ENCODE measurements around the gene C19orf85. TPM values are rescaled to one million over a fixed set of nuclear protein-coding genes. Genes with fewer than 3 reads are reported as not detected.

The C19orf85 gene
- total RNA-seq, 1 donor from 2014 or later, result not detected

- H3K4me1 ChIP-seq (ENCODE audit: control insufficient read depth in 3 of 3, insufficient read depth in 3 of 3, low read length in 3 of 3), result peaks cover 18 to 33% (median 33%) of the 10 kb centered on the region in 3 donors
- H3K9me3 ChIP-seq (ENCODE audit: control insufficient read depth in 3 of 3, low read length in 3 of 3), result no peaks in the 10 kb centered on the region
- no peak overlapping the region for H3K27ac ChIP-seq (ENCODE audit: low read depth, low read length)
- no peaks in the 10 kb centered on the region for H3K36me3 ChIP-seq (ENCODE audit: control insufficient read depth in 3 of 3, insufficient read depth in 3 of 3, low read length in 3 of 3)
- no peak overlapping the region for H3K4me3 ChIP-seq (ENCODE audit: low read length in 3 of 3)
- no peak overlapping the region for H3K9ac ChIP-seq (ENCODE audit: low read depth in 1 of 3, low read length in 3 of 3)
- H3K27me3 ChIP-seq (ENCODE audit: control insufficient read depth in 3 of 3, insufficient read depth in 3 of 3, low read length in 3 of 3), result peaks cover 9 to 45% (median 30%) of the 10 kb centered on the region in 3 donors
Observed at GRCh38 chr19:55490478-55491432, 26.2 kb upstream of the C19orf85 start.

- no peak overlapping the region for H3K27ac ChIP-seq (ENCODE audit: low read depth, low read length)
- no peaks in the 10 kb centered on the region for H3K9me3 ChIP-seq (ENCODE audit: control insufficient read depth in 3 of 3, low read length in 3 of 3)
- peaks cover 9 to 51% (median 31%) of the 10 kb centered on the region in 3 donors for H3K27me3 ChIP-seq (ENCODE audit: control insufficient read depth in 3 of 3, insufficient read depth in 3 of 3, low read length in 3 of 3)
- no peak overlapping the region for H3K4me3 ChIP-seq (ENCODE audit: low read length in 3 of 3)
- H3K36me3 ChIP-seq (ENCODE audit: control insufficient read depth in 3 of 3, insufficient read depth in 3 of 3, low read length in 3 of 3), result no peaks in the 10 kb centered on the region
- peak overlapping the region in 1 of 3 donors; percentile 45 for H3K9ac ChIP-seq (ENCODE audit: low read depth in 1 of 3, low read length in 3 of 3)
- peaks cover 24 to 40% (median 40%) of the 10 kb centered on the region in 3 donors for H3K4me1 ChIP-seq (ENCODE audit: control insufficient read depth in 3 of 3, insufficient read depth in 3 of 3, low read length in 3 of 3)
Observed at GRCh38 chr19:55489711-55490477, 25.3 kb upstream of the C19orf85 start.

- peak overlapping the region; percentile 54 for H3K27ac ChIP-seq (ENCODE audit: low read depth, low read length)
- H3K4me1 ChIP-seq (ENCODE audit: control insufficient read depth in 3 of 3, insufficient read depth in 3 of 3, low read length in 3 of 3), result peaks cover 30 to 43% (median 41%) of the 10 kb centered on the region in 3 donors
- H3K36me3 ChIP-seq (ENCODE audit: control insufficient read depth in 3 of 3, insufficient read depth in 3 of 3, low read length in 3 of 3), result no peaks in the 10 kb centered on the region
- peaks cover 8 to 50% (median 26%) of the 10 kb centered on the region in 3 donors for H3K27me3 ChIP-seq (ENCODE audit: control insufficient read depth in 3 of 3, insufficient read depth in 3 of 3, low read length in 3 of 3)
- no peaks in the 10 kb centered on the region for H3K9me3 ChIP-seq (ENCODE audit: control insufficient read depth in 3 of 3, low read length in 3 of 3)
- peak overlapping the region in 1 of 3 donors; percentile 45 for H3K9ac ChIP-seq (ENCODE audit: low read depth in 1 of 3, low read length in 3 of 3)
- no peak overlapping the region for H3K4me3 ChIP-seq (ENCODE audit: low read length in 3 of 3)
Observed at GRCh38 chr19:55488986-55489710, 24.6 kb upstream of the C19orf85 start.

- Histone ChIP-seq H3K9me3 (ENCODE audit: control insufficient read depth in 3 of 3, low read length in 3 of 3) (no peaks in the 10 kb centered on the region), H3K4me3 (ENCODE audit: low read length in 3 of 3) (peak within 1 kb of the TSS in 2 of 3 donors; percentile 22 to 38), H3K36me3 (ENCODE audit: control insufficient read depth in 3 of 3, insufficient read depth in 3 of 3, low read length in 3 of 3) (peaks cover 0 to 4% (median 0%) of the 10 kb centered on the region in 3 donors), H3K4me1 (ENCODE audit: control insufficient read depth in 3 of 3, insufficient read depth in 3 of 3, low read length in 3 of 3) (peaks cover 28 to 44% (median 41%) of the 10 kb centered on the region in 3 donors), H3K9ac (ENCODE audit: low read depth in 1 of 3, low read length in 3 of 3) (peak within 1 kb of the TSS; percentile 51 to 60 (median 56)), H3K27me3 (ENCODE audit: control insufficient read depth in 3 of 3, insufficient read depth in 3 of 3, low read length in 3 of 3) (peaks cover 7 to 41% (median 26%) of the 10 kb centered on the region in 3 donors), H3K27ac (ENCODE audit: low read depth, low read length) (peak within 1 kb of the TSS; percentile 88)
Observed at GRCh38 chr19:55487924-55488687, 23.6 kb upstream of the C19orf85 start, which contains the start of gene SSC5D. SSC5D (plus strand) TSS chr19:55488436; CDS start chr19:55488590, 154 bp downstream.

GRCh38 chr19:55486971-55487923 lies 22.7 kb upstream of the C19orf85 start:
- peak overlapping the region; percentile 88 for H3K27ac ChIP-seq (ENCODE audit: low read depth, low read length)
- peak overlapping the region in 1 of 3 donors; percentile 22 for H3K4me3 ChIP-seq (ENCODE audit: low read length in 3 of 3)
- peak overlapping the region; percentile 51 to 60 (median 56) for H3K9ac ChIP-seq (ENCODE audit: low read depth in 1 of 3, low read length in 3 of 3)
- H3K27me3 ChIP-seq (ENCODE audit: control insufficient read depth in 3 of 3, insufficient read depth in 3 of 3, low read length in 3 of 3), result peaks cover 7 to 38% (median 22%) of the 10 kb centered on the region in 3 donors
- peaks cover 4 to 9% (median 5%) of the 10 kb centered on the region in 3 donors for H3K36me3 ChIP-seq (ENCODE audit: control insufficient read depth in 3 of 3, insufficient read depth in 3 of 3, low read length in 3 of 3)
- peaks cover 25 to 41% (median 37%) of the 10 kb centered on the region in 3 donors for H3K4me1 ChIP-seq (ENCODE audit: control insufficient read depth in 3 of 3, insufficient read depth in 3 of 3, low read length in 3 of 3)
- no peaks in the 10 kb centered on the region for H3K9me3 ChIP-seq (ENCODE audit: control insufficient read depth in 3 of 3, low read length in 3 of 3)

- Histone ChIP-seq H3K27ac (ENCODE audit: low read depth, low read length) (peak overlapping the region; percentile 88), H3K4me3 (ENCODE audit: low read length in 3 of 3) (peak overlapping the region; percentile 9 to 45 (median 24))
Observed at GRCh38 chr19:55486043-55486970, 21.8 kb upstream of the C19orf85 start.

GRCh38 chr19:55485439-55486011 lies 21.0 kb upstream of the C19orf85 start:
- H3K27ac ChIP-seq (ENCODE audit: low read depth, low read length), result peak overlapping the region; percentile 88
- peaks cover 7 to 27% (median 7%) of the 10 kb centered on the region in 3 donors for H3K27me3 ChIP-seq (ENCODE audit: control insufficient read depth in 3 of 3, insufficient read depth in 3 of 3, low read length in 3 of 3)
- no peaks in the 10 kb centered on the region for H3K9me3 ChIP-seq (ENCODE audit: control insufficient read depth in 3 of 3, low read length in 3 of 3)
- H3K4me3 ChIP-seq (ENCODE audit: low read length in 3 of 3), result peak overlapping the region; percentile 30 to 67 (median 62)
- peaks cover 4 to 9% (median 6%) of the 10 kb centered on the region in 3 donors for H3K36me3 ChIP-seq (ENCODE audit: control insufficient read depth in 3 of 3, insufficient read depth in 3 of 3, low read length in 3 of 3)
- H3K9ac ChIP-seq (ENCODE audit: low read depth in 1 of 3, low read length in 3 of 3), result peak overlapping the region in 2 of 3 donors; percentile 65 to 66
- peaks cover 25 to 41% (median 37%) of the 10 kb centered on the region in 3 donors for H3K4me1 ChIP-seq (ENCODE audit: control insufficient read depth in 3 of 3, insufficient read depth in 3 of 3, low read length in 3 of 3)

More at GRCh38 chr19:55486043-55486970, 21.8 kb upstream of the C19orf85 start:
- Histone ChIP-seq H3K4me1 (ENCODE audit: control insufficient read depth in 3 of 3, insufficient read depth in 3 of 3, low read length in 3 of 3) (peaks cover 25 to 41% (median 37%) of the 10 kb centered on the region in 3 donors), H3K27me3 (ENCODE audit: control insufficient read depth in 3 of 3, insufficient read depth in 3 of 3, low read length in 3 of 3) (peaks cover 7 to 29% (median 13%) of the 10 kb centered on the region in 3 donors), H3K9ac (ENCODE audit: low read depth in 1 of 3, low read length in 3 of 3) (peak overlapping the region; percentile 51 to 60 (median 56)), H3K9me3 (ENCODE audit: control insufficient read depth in 3 of 3, low read length in 3 of 3) (no peaks in the 10 kb centered on the region), H3K36me3 (ENCODE audit: control insufficient read depth in 3 of 3, insufficient read depth in 3 of 3, low read length in 3 of 3) (peaks cover 4 to 9% (median 5%) of the 10 kb centered on the region in 3 donors)

All from skeletal muscle tissue (tissue), 4 donors.